Spleen (tissue), 11 donors: Measurements from ENCODE around the gene TAOK3. TPM values are rescaled to one million over a fixed set of nuclear protein-coding genes. Genes with fewer than 3 reads are reported as not detected.

ENCODE experiments used
- DNase-seq: peaks from one replicate; pipeline ENCODE4 v3.0.0-alpha.2; 2020
- H3K27ac ChIP-seq, 8 donors: fragments of 200-600 bp; sonication (generic) in 7 of 8; 1 replicate in 4 of 8; 2 replicates in 4 of 8; pipeline versions ENCODE4 v1.5.0 to v1.8.0; 2016 to 2021; ENCODE audit warnings: inconsistent platforms in 4 of 8, mild to moderate bottlenecking in 4 of 8, moderate library complexity in 1 of 8
- H3K27me3 ChIP-seq, 7 donors: fragments of 200-600 bp; sonication (generic) in 6 of 7; replicated peaks in 1 of 7; 1 replicate in 4 of 7; 2 replicates in 3 of 7; pipeline versions ENCODE4 v1.5.0 to v1.8.0; 2016 to 2021; ENCODE audit warnings: inconsistent platforms in 3 of 7, mild to moderate bottlenecking in 1 of 7
- H3K36me3 ChIP-seq, 6 donors: fragments of 200-600 bp; sonication (generic) in 5 of 6; 1 replicate in 4 of 6; 2 replicates in 2 of 6; pipeline versions ENCODE4 v1.5.0 to v1.8.0; 2016 to 2021; ENCODE audit warnings: inconsistent platforms in 2 of 6
- H3K4me1 ChIP-seq, 6 donors: fragments of 200-600 bp; sonication (generic) in 5 of 6; 1 replicate in 3 of 6; 2 replicates in 3 of 6; pipeline versions ENCODE4 v1.5.0 to v1.8.0; 2016 to 2021; ENCODE audit warnings: inconsistent platforms in 3 of 6
- H3K4me3 ChIP-seq, 8 donors: fragments of 200-600 bp; sonication (generic) in 7 of 8; 1 replicate in 4 of 8; 2 replicates in 4 of 8; pipeline versions ENCODE4 v1.5.0 to v1.8.0; 2016 to 2021; ENCODE audit warnings: inconsistent platforms in 4 of 8, mild to moderate bottlenecking in 4 of 8, moderate library complexity in 2 of 8
- H3K9me3 ChIP-seq, 8 donors: fragments of 200-600 bp; sonication (generic) in 7 of 8; 1 replicate in 4 of 8; 2 replicates in 4 of 8; pipeline versions ENCODE4 v1.5.0 to v1.8.0; 2016 to 2021; ENCODE audit warnings: inconsistent platforms in 4 of 8
- POLR2A ChIP-seq, 3 donors: fragments of 450-650 bp; IDR thresholded peaks; one replicate each; pipeline ENCODE4 v1.5.1; 2017; ENCODE audit warnings: antibody characterized with exemption in 3 of 3, mild to moderate bottlenecking in 1 of 3
- POLR2AphosphoS5 ChIP-seq, 3 donors: sonication (generic); formaldehyde crosslinking; IDR thresholded peaks; one replicate each; pipeline ENCODE4 v1.5.1; 2017; ENCODE audit warnings: antibody characterized with exemption in 3 of 3
- WGBS, 5 donors: extraction: QIAGEN DNeasy Blood & Tissue Kit in 3 of 5; methylation state at CpG; one replicate each; pipeline versions ENCODE4 v1.1.5 to v1.1.7; 2013 to 2018; 5-methylcytosine and 5-hydroxymethylcytosine counted together
- intact Hi-C: fragments of 100-400 bp; cut with DNase I; formaldehyde crosslinking; loops from one replicate; pipeline ENCODE4 v1.15.0; 2023; ENCODE audit warnings: low total_unique reads
- polyA plus RNA-seq, 3 donors: library from polyadenylated mRNA; stranded (reverse); fragments of 200-250 nt; gene quantifications; one replicate each; pipeline ENCODE4 v1.2.1, GENCODE V29; 2013
- total RNA-seq, 7 donors: library from RNA; depleted of rRNA in 3 of 7; stranded (reverse); fragments of >200 nt in 3 of 7; fragmentation: NEBNext Ultra II Directional in 4 of 7; extraction: Animal tissue kit (Norgen Biotek cat#: 25700) in 4 of 7; gene quantifications; one replicate each; pipeline versions ENCODE4 v1.1.0 to v1.2.1, GENCODE V29; 2016 to 2021
- TF ChIP-seq, protein P1 (sequence below), 11 experiments: fragments of 200-600 bp in 7 of 11; fragments of 450-650 bp in 4 of 11; sonication (generic) in 4 of 11; IDR thresholded peaks in 8 of 11; conservative IDR thresholded peaks in 3 of 11; 1 replicate in 7 of 11; 2 replicates in 4 of 11; pipeline versions ENCODE4 v1.4.0 to v1.8.0; 2016 to 2021; ENCODE audit warnings: antibody characterized with exemption in 11 of 11, inconsistent platforms in 4 of 11, mild to moderate bottlenecking in 1 of 11
- donor health status: healthy with polysubstance abuse.
- donor health status: DM: no; HTN: no; CAD: no; lungs with moderate emphysema.
- donor health status: DM: no; HTN: no; CAD: no.
- donor health status: Bipolar disorder and iron deficiency.
- donor health status: healthy.
- donor health status: DM: no; HTN: no; CAD: no.
- donor health status: DM: yes; HTN: yes; CAD: no.

Gene TAOK3
- total and polyA plus RNA-seq, 10 donors = 12.7 to 80.8 (median 56.5) TPM

DNA sequence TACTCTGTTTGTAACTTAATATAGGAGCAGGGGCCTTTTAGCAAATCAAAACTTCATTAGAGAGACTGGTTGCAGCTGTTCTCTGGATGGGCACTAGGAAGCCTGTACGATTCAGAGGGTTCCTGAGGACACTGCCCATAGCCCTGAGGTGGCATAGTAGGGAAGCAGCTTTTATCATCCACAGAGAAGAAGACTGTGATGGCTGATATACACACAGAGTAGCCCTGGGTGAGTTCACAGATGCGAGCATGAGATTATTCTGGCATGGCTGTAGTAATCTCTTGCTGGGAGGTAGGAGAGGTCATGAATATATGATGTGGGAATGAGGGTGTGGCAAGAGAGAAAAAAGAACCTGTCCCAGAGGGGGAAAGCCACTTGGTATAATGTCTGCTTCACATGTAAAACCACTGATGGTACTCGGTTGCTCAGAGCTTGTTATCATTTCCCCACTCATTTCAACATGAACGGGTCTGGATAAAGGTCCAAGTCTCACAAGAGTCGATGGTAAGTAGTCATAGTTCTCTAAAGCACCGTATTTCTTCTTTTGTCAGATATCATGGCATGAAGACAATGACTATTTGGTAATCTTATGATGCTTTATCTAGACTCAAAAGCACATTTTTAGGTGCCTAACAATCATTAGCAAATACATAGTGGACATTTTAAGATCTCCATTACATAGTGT is 184.8 kb downstream of the TAOK3 start:
- H3K27ac ChIP-seq = peak overlapping the region in 1 of 8 donors; percentile 4
- no peak for TF ChIP-seq POLR2AphosphoS5 (IDR thresholded peaks at IDR 0.05)
- TF ChIP-seq, protein P1, sequence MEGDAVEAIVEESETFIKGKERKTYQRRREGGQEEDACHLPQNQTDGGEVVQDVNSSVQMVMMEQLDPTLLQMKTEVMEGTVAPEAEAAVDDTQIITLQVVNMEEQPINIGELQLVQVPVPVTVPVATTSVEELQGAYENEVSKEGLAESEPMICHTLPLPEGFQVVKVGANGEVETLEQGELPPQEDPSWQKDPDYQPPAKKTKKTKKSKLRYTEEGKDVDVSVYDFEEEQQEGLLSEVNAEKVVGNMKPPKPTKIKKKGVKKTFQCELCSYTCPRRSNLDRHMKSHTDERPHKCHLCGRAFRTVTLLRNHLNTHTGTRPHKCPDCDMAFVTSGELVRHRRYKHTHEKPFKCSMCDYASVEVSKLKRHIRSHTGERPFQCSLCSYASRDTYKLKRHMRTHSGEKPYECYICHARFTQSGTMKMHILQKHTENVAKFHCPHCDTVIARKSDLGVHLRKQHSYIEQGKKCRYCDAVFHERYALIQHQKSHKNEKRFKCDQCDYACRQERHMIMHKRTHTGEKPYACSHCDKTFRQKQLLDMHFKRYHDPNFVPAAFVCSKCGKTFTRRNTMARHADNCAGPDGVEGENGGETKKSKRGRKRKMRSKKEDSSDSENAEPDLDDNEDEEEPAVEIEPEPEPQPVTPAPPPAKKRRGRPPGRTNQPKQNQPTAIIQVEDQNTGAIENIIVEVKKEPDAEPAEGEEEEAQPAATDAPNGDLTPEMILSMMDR (IDR thresholded peaks at IDR 0.05 in 8 of 11, conservative IDR thresholded peaks at IDR 0.05 in 3 of 11) = no peak
- TF ChIP-seq POLR2A (IDR thresholded peaks at IDR 0.05) = no peak
- intact Hi-C loops = no loop called here
- H3K4me3 ChIP-seq = no peak overlapping the region
- peaks cover 0 to 27% (median 6%) of the 10 kb centered on the region in 6 donors for H3K4me1 ChIP-seq
- WGBS, 5 donors = 81 to 89% (median 86%) methylated on average over 6 of the region's 6 CpGs
- DNase-seq = no peak
- no peaks in the 10 kb centered on the region for H3K9me3 ChIP-seq
- H3K36me3 ChIP-seq = peaks cover 0 to 45% (median 5%) of the 10 kb centered on the region in 6 donors
- H3K27me3 ChIP-seq = no peaks in the 10 kb centered on the region

GRCh38 chr12:118185602-118186397 is 186.9 kb downstream of the TAOK3 start:
- intact Hi-C loops = no loop called here
- Histone ChIP-seq H3K9me3 (no peaks in the 10 kb centered on the region), H3K4me3 (no peak overlapping the region), H3K4me1 (peaks cover 0 to 26% (median 14%) of the 10 kb centered on the region in 6 donors), H3K36me3 (peaks cover 6 to 43% (median 10%) of the 10 kb centered on the region in 6 donors), H3K27ac (no peak overlapping the region), H3K27me3 (no peaks in the 10 kb centered on the region)
- 86 to 92% (median 88%) methylated on average over 5 of the region's 5 CpGs for WGBS, 5 donors
- DNase-seq = no peak
- TF ChIP-seq POLR2A (IDR thresholded peaks at IDR 0.05) (no peak), POLR2AphosphoS5 (IDR thresholded peaks at IDR 0.05) (no peak)
- TF ChIP-seq, protein P1 (IDR thresholded peaks at IDR 0.05 in 8 of 11, conservative IDR thresholded peaks at IDR 0.05 in 3 of 11) = no peak

GRCh38 chr12:118183711-118184110 is 189.0 kb downstream of the TAOK3 start:
- no peak for DNase-seq
- Histone ChIP-seq H3K27me3 (no peaks in the 10 kb centered on the region), H3K36me3 (peaks cover 3 to 44% (median 23%) of the 10 kb centered on the region in 6 donors), H3K27ac (no peak overlapping the region), H3K4me3 (no peak overlapping the region), H3K9me3 (no peaks in the 10 kb centered on the region), H3K4me1 (peaks cover 0 to 22% (median 11%) of the 10 kb centered on the region in 6 donors)
- intact Hi-C loops = loop anchor here (5.0 kb wide), 1 partner anchor 194 kb away; the partner anchor contains the start of gene SUDS3
- TF ChIP-seq POLR2A (IDR thresholded peaks at IDR 0.05) (no peak), POLR2AphosphoS5 (IDR thresholded peaks at IDR 0.05) (no peak)
- TF ChIP-seq, protein P1 (IDR thresholded peaks at IDR 0.05 in 8 of 11, conservative IDR thresholded peaks at IDR 0.05 in 3 of 11) = no peak

- no peak for DNase-seq
- H3K36me3 ChIP-seq = peaks cover 3 to 44% (median 25%) of the 10 kb centered on the region in 6 donors
- peaks cover 0 to 21% (median 8%) of the 10 kb centered on the region in 6 donors for H3K4me1 ChIP-seq
- H3K4me3 ChIP-seq = no peak overlapping the region
- no peaks in the 10 kb centered on the region for H3K27me3 ChIP-seq
- TF ChIP-seq, protein P1 (IDR thresholded peaks at IDR 0.05 in 8 of 11, conservative IDR thresholded peaks at IDR 0.05 in 3 of 11) = no peak
- TF ChIP-seq POLR2A (IDR thresholded peaks at IDR 0.05) (no peak), POLR2AphosphoS5 (IDR thresholded peaks at IDR 0.05) (no peak)
- no peaks in the 10 kb centered on the region for H3K9me3 ChIP-seq
- intact Hi-C loops = loop anchor here (5.0 kb wide), 1 partner anchor 194 kb away; the partner anchor contains the start of gene SUDS3
- no peak overlapping the region for H3K27ac ChIP-seq
These were observed 189.6 kb downstream of the TAOK3 start for GRCh38 chr12:118183155-118183554.
